GM18861 (cell line): ENCODE data around the gene KRTAP10-8.
"Not testable (repeated sequence)": the region's sequence is repeated elsewhere in the genome, so short reads cannot be mapped to it uniquely, and the experiment has no call there.

Experiments used
- ATAC-seq: cut with Tn5 transposase; IDR thresholded peaks from one replicate; pipeline ENCODE4 v1.9.1; 2021; ENCODE audit not compliant: unreplicated experiment

Gene KRTAP10-8

DNA sequence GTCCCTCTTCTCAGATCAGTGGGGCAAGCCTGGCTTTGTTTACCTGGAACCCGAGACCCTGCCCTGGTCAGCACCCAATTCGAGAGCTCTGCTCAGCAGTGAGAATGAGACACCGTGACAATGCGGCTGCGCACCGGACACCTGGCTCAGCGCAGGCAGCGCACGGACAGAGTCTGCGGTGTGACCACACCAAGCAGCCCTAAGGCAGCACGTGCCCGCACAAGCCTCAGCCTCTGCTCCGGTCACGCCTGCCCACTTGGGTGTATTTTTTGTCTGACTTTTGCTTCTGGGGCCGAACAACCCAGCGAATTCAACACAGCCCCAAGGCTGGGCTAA is 4.7 kb downstream of the KRTAP10-8 start:
- no peak for ATAC-seq

DNA sequence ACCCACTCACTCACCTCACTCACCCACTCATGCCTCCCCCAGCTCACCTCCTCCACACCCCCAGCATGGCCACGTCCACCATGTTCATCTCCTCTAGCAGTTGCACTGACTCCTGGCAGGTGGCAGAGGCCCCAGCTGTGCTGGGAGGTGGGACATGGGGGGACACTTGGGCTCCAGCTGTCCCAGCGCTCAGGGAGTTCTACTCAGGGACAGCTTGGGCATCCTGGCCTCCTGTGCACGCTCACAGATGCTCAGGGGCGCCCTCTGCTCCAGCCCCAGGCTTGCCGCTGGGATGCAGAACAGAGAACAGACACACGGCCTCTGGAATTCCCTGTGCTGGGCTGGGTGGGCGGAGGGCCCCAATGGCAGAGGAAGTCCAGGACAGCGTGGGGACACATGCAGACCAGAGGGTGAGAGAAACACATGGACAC is 5.2 kb downstream of the KRTAP10-8 start:
- ATAC-seq, result no peak

DNA sequence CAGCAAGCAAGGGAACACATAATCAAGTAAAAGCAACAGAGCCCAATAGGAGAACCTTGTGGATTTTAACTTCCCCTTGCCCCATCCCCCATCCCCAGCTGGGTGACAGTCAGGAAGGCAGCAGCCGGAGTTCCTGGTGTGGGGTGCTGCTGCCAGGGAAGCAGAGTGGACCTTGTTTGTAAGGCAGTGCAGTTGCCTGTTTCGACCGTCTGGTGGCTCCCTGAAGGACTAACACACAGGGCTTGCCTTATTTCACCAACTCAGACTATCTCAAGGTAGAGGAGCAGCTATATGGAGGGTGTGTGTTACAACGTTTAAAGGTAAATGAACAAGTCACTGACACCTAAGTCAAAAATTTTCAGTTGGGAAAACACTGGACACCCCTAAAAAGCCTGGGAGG is 6.6 kb downstream of the KRTAP10-8 start:
- ATAC-seq, result no peak

DNA sequence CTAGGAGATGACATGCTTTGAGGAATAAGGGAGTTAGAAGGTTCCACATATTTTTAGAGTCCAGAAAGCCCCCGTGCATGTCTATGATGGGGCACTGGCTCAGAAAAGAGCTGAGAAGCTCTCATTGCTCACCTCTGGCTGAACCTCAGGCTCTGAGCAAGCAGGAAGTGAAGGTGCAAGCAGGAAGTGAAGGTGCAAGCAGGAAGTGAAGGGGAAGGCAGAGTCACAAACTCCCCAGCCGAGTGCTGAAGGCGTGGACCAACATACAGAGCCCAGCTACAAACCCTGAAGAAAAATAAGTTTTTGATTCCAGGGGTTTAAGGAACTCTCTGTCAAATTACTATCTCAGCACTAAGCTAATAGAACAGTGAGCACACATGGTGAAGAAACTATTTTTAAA is 7.0 kb downstream of the KRTAP10-8 start:
- no peak for ATAC-seq

DNA sequence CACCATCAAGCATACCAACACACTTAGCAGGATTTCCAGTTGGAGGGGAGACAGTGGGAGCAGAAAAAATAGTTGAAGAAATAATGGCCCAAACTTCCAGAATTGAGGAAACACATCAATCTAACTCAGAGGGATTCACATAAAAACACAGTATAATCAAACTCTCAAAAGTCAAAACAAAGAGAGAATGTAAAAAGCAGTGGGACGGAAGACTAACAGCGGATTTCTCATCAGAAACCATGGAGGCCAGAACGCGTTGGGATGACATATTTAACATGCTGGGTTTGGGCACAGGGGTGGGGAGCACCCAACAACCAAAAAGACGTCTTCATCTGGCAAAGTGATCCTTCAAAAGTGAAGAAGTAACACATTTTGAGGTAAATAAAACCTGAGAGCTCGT is 8.0 kb downstream of the KRTAP10-8 start:
- no peak for ATAC-seq

DNA sequence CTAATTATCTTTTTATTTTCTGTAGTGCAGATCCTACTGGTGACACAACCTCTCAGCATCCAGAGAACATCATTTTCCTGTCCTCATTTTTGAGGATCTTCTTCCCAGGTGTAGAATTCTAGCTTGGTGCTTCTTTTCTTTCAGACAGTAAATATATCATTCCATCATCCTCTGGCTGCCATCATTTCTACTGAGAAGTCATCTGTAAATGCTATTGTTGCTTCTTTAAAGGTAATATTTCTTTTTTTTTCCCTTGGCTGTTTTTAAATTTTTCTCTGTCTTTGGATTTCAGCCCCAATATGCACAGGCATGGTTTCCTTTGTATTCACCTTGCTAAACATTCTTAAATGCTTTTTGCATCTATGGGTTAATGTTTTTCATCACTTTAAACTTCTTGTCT is 11.7 kb downstream of the KRTAP10-8 start:
- no peak for ATAC-seq

DNA sequence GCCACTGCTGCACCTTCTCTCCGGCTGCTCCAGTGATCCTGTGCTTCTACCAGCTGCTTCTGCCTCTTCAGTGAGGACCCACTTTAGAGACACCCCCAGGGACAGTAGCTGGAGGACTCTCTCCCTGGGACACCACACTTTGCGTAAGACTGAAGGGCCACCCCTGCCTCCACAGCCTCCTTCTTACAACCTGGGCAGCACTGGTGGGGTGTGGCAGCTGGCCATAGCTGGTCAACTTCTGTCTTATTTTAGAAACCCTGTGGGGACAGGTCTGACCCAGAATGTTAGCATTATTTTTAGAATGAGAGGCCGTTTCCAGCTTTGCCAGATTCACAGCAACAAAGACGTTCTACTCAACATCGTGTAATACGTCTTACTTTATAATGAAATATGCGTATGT is 13.9 kb downstream of the KRTAP10-8 start:
- no peak for ATAC-seq

DNA sequence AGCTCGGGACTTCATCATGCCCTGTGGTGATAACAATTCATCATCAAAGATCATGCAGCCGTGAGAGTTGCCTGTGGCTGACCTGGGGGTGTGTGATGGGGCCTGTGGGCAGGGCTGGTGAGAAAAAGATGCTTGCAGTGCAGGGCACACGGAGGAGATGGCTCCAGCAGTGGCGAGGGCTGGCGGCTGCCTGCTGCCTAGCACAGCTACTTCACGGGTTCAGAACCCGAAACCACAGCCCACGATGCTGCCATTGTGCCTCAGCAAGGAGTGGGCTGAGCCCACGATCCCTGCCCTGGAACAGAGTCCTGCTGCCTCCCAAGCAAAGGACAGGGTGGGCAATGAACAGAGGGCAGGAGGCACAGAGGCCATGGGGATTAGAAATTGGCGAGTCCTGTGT is 14.4 kb downstream of the KRTAP10-8 start:
- ATAC-seq, result no peak

DNA sequence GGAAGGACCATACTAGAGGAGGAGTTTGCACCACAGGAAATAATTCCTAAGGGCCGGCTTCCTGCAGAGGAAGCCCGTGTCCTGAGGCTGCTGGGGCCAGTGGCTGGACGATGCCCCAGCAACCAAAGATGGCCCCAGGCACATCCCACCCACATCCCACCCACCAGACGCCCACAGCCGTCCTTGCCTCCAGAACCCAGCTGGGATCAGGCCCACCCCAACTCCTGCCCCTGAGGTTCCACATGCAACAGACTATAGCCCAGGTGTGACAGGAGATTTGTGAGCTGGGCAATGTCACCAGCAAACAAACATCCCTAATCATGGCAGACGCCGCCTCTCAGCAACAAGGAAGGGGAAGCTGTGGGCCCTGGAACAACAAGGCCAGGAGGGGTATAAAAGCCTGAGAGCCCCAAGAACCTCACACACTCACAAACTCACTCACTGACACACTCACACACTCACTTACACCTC is 14.8 kb downstream of the KRTAP10-8 start, which contains the start of gene KRTAP10-9:
Gene KRTAP10-9, plus strand, starts transcription at position 421 of the 471 bp plus-strand sequence. CDS start 79 bp downstream, outside the sequence.
- no peak for ATAC-seq

DNA sequence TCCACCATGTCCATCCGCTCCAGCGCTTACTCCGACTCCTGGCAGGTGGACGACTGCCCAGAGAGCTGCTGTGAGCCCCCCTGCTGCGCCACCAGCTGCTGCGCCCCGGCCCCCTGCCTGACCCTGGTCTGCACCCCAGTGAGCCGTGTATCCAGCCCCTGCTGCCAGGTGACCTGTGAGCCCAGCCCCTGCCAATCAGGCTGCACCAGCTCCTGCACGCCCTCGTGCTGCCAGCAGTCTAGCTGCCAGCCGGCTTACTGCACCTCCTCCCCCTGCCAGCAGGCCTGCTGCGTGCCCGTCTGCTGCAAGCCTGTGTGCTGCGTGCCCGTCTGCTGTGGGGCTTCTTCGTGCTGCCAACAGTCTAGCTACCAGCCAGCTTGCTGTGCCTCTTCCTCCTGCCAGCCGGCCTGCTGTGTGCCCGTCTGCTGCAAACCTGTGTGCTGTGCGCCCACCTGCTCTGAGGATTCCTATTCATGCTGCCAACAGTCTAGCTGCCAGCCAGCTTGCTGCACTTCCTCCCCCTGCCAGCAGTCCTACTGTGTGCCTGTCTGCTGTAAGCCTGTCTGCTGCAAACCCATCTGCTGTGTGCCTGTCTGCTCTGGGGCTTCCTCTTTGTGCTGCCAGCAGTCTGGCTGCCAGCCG is 15.4 kb downstream of the KRTAP10-8 start:
- ATAC-seq, result not testable (repeated sequence)

DNA sequence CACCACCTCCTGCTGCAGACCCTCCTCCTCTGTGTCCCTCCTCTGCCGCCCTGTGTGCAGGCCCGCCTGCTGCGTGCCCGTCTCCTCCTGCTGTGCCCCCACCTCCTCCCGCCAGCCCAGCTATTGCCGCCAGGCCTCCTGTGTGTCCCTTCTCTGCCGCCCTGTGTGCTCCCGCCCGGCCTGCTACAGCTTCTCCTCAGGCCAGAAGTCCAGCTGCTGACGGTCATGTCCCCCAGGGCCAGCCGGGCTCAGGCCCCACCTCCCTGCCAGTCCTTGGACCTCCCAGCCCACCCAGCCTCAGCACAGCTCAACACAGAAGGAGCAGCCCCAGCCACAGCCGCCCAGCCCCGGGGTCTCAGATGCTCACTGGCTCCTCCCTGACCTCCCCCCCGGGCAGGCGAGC is 16.0 kb downstream of the KRTAP10-8 start:
- ATAC-seq, result not testable (repeated sequence)

DNA sequence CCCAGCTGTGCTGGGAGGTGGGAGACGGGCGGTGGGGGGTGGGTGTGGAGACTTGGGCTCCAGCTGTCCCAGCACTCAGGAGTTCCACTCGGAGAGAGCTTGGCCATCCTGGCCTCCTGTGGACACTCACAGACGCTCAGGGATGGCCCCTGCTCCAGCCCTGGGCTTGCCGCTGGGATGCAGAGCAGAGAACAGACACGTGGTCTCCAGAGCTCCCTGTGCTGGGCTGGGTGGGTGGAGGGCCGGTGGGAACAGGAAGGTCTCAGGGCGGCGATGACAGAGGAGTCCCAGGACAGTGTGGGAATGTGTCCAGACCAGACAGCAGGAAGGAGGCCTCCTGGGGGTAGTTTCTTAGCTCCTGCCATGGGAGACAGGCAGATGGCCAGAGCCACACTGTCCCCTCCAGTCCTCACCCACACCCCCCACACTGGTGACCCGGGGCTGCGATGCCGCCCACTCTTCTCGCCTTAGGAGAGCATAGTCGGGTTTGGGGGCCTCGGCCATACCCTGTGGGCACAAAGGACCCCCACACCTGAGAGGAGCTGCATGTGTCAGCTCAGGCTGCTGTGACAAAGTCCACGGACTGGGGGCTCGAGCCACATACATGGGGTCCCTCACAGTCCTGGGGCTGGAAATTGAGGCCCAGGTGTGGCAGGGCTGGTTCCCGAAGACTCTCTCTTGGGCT is 17.0 kb downstream of the KRTAP10-8 start:
- ATAC-seq, result no peak

DNA sequence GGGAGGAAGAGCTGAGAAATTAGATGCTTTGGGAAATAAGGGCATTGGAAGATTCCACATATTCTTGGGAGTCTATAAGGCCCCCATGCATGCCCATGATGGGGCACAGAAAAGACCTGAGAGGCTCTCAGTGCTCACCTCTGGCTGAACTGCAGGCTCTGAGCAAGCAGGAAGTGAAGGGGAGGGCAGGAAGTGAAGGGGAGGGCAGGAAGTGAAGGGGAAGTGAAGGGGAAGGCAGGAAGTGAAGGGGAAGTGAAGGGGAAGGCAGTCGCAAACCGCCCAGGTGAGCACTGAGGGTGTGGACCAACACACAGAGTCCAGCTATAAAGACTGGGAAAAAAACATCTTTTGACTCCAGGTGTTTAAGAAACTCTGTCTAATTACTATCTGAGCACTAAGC is 18.6 kb downstream of the KRTAP10-8 start:
- ATAC-seq, result no peak

DNA sequence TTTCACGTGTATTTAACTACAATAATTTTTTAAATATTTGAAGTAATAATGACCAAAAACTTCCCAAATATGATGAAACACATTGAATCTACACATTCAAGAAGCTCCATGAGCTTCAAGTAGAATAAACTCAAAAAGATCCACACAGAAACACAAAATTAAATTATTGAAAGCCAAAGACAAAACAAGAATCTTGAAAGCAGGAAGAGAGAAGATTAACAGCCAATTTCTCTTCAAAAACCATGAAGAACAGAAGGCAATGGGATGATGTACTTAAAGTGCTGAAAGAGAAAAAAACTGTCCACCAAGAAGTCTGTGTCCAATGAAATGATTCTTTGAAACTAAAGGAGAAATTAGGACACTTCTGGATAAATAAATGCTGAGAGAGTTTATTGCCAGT is 20.2 kb downstream of the KRTAP10-8 start:
- no peak for ATAC-seq

DNA sequence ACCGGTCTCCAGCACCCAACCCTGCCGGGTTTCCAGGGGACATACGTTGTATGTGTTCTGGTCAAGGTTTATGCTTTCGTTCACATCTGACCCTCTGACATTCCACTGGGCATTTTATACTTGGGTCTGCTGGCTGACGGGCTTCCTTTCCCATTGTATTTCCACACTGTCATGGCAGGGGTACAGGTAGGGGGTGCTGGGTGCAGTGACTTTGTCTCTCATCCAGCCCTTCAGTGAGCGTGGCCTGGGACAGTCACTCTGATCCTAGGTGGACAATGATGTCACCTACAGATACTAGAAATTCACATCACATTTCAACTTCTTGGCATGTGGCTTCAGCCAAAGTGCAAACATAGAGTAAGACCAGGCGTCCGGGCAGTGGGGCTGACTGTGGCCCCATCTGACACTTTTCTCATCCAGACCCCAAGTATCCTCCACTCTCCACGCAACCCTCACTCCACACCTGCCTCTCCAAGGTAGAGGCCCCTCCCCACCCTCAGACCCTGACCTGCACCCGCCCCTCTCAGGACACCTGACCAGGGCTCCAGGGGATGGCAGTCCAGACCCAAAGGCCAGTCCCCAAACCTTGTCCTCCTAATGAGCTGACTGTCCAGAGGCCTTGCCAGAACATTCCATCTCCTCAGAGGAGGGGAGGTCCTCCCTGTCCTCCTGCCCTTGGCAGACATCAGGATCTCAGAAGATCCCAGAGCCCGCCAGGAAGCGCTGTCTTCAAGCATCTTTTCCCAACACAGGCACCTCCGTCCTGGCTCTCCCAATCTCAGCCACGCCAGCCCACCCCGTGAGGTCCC is 24.5 kb downstream of the KRTAP10-8 start:
- no peak for ATAC-seq

DNA sequence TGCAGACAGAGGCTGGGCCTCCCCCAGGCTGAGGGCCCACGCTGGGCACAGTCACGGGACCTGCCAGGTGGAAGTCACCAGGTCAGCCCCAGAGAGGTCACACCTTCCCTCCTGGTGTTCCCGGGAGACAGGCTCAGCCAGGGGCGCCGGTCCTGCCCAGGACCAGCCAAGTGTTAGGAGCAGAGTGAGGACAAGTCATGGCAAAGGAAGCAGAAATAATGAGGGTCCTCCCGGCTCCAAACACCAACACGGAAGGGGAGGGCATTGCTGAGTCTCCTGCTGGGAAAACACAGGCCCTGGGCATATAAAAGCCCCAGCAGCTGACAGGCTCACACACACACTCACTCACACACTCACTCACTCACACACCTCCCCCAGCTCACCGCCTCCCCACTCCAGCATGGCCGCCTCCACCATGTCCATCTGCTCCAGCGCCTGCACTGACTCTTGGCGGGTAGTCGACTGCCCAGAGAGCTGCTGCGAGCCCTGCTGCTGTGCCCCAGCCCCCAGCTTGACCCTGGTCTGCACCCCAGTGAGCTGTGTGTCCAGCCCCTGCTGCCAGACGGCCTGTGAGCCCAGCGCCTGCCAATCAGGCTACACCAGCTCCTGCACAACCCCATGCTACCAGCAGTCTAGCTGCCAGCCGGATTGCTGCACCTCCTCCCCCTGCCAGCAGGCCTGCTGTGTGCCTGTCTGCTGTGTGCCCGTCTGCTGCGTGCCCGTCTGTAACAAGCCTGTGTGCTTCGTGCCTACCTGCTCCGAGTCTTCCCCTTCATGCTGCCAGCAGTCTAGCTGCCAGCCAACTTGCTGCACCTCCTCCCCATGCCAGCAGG is 25.4 kb downstream of the KRTAP10-8 start, which contains the start of gene KRTAP10-10:
Gene KRTAP10-10, plus strand, starts transcription at position 339 of the 833 bp plus-strand sequence. Its CDS starts 62 bp downstream, at position 401.
- no peak for ATAC-seq

DNA sequence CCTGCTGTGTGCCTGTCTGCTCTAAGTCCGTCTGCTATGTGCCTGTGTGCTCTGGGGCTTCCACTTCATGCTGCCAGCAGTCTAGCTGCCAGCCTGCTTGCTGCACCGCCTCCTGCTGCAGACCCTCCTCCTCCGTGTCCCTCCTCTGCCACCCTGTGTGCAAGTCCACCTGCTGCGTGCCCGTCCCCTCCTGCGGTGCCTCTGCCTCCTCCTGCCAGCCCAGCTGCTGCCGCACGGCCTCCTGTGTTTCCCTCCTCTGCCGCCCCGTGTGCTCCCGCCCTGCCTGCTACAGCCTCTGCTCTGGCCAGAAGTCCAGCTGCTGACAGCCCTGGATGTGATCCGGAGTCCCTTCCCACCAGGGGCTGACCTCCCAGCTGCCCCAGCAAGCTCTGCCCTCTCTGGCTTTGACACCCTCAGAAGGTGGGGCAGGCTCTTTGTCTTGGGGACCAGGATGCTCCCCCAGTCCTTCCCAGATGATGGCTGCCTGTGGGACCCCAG is 26.0 kb downstream of the KRTAP10-8 start:
- not testable (repeated sequence) for ATAC-seq

DNA sequence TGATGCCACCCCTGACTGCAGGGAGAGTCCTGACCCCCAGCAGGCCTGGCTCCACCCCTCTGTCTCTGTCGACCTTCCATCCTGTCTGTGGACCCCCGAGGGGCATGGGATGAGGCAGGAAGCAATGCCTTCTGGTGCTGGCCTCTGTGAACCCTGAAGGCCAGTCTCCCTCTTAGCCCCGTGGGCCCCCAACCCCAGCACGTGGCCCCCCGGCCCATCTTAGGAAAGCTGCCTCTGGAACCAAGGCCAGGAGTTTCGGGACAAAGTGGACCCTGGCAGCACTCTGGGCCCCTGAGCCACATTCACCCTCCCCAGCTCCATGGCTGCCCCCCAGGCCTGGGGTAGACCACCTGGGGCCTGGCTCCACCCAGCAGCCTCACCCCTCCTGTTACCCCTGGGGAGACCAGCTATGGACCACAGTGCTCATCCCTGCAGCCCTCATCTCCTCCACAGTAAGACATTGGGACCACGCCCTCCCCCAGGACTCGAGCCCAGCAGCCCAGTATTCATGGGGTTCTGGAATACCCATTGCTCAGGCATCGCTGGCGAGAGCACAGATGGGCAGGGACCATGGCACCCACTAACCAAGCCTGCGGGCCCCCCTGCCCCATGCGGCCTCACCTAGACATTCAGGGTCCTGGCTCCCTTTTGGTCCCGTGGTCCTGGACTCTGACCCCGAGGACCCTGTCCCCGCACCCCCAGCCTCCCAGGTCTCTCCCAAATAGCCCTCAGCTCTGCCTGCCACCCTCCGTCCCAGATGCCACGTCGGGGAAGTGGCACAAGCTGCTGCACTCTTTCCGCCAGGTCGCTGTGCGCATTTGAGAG is 26.8 kb downstream of the KRTAP10-8 start:
- ATAC-seq, result not testable (repeated sequence)

DNA sequence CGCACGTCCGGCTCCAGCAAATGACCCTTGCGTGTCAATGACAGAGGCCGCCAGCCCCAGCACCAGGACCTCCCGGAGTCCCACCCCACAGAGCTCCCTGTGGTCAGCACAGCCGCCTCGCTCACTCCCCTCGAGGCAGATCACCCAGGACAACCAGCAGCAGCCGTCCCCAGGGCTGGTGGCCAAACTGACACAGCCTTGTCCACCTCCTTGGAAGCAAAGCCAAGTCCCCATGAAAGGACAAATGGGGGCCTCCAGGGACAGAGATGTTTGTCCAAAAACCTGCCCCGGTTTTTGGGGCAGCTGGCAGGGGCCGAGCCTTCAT is 27.4 kb downstream of the KRTAP10-8 start:
- ATAC-seq, result no peak

DNA sequence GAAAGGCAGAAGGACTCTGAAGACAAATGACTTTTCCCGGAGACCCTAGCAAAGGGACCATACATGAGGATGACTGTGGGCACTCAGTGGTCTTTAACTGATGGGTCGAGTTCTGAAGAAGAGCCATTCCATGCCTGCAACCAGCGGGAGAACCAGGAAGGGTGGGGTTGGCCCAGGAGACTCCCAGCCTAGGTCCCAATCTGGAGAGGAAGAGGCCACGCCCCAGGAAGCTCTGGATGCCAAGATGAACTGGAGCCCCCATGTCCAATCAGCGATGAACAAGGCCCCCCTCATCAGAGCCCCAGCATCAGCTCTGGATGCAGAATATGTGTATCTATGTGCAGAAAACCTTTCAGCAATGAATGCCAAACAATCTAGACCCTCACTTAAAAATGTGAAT is 28.9 kb downstream of the KRTAP10-8 start:
- no peak for ATAC-seq
